HG03196 (cell line): ENCODE data around the gene PRKCH.
A peak's percentile ranks its signal among the peaks of the same experiment; 100 is the strongest.

Experiments used
- ATAC-seq: cut with Tn5 transposase; IDR thresholded peaks from one replicate; pipeline ENCODE4 v1.9.1; 2021; ENCODE audit not compliant: unreplicated experiment

PRKCH gene

DNA sequence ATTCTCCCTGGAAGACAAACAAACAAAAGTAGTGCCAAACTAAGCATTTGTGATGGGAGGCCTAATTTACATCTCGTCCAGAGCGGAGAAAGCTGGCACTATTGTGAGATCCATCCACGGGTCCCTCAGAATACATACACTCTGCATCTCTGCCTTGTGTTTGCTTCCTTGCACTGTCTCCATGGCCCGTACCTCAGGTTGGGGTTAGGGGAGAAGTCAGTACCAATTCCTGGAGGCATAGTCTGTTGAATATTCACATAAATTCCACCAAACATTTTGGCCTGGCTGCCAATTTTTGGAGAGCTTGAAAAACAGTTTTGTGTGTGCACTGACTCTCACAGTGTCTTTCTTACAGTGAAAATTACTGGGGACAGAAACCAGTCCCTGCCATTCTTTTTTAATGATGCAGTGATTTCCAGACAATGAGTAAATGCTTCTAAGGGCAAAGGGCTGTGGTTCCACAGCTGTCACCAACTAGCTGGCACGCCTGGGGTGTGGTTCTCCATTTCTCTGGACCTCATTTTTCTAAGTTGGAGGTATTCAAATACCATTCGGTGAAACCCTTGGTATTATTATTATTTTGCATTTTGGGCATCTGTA lies 254.3 kb downstream of the PRKCH start:
- no peak for ATAC-seq

DNA sequence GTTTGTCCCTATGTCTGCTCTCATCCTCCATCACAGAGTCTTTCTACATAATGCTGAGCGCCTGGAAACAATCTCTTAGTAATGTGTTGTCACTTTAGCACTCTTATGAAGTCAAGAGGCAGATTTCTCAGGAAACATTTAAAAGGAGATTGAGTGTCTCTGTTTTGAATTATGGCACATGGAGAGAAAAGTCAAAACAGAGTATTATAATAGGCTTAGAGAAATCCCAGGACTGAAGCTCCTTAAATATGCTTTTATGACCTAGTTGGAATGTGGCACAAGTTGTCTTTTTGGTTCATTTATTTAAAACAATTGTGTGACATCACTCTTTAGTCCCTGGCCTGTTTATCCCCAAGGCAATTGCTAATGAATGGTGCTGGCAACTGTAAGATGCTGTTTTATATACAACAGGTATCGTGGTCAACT lies 256.1 kb downstream of the PRKCH start:
- no peak for ATAC-seq

DNA sequence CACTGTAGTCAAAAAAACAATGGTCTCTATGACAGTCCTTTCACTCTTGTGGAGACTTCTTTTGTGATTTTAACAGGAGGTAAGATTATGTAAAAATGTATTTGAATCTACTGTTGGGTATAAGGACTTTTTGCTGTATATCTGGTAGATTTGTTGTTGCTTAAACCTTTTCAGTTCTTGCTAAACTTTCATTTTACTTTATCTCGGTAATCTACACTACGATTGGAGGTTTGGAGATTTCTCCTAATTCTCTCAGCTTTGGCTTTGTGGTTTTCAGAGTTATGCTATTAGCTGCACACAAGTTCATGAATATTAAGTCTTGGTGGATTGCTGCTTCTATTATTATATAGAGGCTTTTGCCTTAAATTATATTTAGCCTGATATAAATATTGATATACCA lies 257.4 kb downstream of the PRKCH start:
- no peak for ATAC-seq

GRCh38 chr14:61581340-61581739 lies 260.0 kb downstream of the PRKCH start:
- no peak for ATAC-seq

DNA sequence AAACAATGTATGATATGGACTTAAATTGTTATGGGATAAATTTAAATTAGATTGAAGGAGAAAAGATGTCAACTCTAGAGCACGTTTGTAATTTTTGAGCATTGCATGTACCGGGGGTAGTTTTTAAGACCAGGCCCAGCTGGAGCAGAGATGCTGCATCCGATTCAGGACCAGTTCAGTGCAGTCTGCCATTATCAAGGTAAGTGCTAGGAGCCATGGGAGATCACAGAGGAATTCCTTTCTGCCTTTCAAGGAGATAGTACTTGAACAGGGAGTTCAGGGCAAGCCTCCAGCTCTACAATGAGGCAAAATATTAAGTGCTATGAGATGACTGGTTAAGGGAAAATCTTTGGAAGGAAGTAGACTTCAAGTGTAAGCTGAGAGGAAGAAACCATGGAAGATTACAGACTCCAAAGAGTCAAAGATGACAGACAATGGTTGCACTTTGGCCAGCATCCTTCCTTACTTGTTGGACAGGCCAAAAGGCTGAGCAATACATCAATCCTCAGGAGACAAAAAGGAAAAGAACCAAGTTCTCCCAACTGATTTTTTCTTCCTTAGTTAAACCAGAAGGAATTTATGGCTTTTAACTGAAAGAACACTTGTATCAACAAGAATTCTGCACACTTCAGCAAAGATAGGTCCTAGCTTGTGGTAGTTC lies 260.7 kb downstream of the PRKCH start:
- no peak for ATAC-seq

- ATAC-seq: no peak
Measured at GRCh38 chr14:61582815-61583214, 261.4 kb downstream of the PRKCH start.

GRCh38 chr14:61584331-61584741 lies 263.0 kb downstream of the PRKCH start:
- ATAC-seq: no peak

DNA sequence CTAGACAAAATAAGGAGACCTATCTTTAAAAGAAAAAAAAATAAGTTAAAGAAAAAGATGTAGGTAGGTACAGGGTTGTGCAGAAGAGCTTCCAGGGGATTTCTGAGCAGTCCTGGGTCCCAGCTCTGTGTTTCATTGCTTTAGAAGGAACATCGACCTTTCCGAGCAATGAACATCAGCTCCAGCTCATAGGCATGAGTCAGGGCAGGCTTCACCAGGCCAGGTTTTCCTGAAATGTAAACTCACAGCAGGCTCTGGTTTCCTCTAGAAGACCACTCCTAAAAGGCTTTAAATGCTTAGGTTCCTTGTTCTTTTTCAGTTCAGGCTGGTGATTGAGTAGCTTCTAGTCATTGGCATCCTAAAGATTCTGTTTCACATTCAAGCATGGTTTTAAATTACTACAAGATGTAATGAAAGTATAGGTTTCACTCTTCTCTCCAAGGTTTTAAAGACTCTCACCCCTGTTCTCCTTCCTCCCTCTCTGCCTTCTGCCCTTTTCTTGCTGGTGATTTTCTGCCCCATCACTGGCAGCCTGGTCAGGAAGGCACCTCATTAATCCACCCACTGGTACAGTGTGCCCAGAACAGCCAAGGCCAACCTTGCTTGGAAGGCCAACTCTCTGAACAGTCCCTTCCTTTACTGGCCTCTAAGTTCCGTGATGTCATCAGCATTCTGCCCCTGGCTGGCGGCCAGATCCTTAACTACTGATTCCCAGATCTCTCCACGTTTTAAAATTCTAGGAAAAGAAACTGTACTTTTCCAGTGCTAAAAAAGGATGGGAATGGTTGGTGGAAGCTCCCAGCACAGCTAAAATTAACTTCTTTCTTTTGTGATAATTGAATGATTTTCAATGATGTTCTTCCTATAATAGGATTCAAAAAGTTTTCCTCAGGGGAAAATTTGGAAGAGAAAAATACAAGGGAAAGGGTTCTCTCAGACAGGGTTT lies 264.5 kb downstream of the PRKCH start:
- no peak for ATAC-seq

- ATAC-seq: no peak
Measured at GRCh38 chr14:61586544-61587055, 265.2 kb downstream of the PRKCH start.

- ATAC-seq: no peak
Measured at GRCh38 chr14:61587081-61587713, 265.8 kb downstream of the PRKCH start.

GRCh38 chr14:61588419-61588901 lies 267.1 kb downstream of the PRKCH start:
- ATAC-seq: no peak

GRCh38 chr14:61589691-61590581 lies 268.6 kb downstream of the PRKCH start:
- no peak for ATAC-seq

- ATAC-seq: no peak
Measured at GRCh38 chr14:61591862-61592261, 270.5 kb downstream of the PRKCH start.

DNA sequence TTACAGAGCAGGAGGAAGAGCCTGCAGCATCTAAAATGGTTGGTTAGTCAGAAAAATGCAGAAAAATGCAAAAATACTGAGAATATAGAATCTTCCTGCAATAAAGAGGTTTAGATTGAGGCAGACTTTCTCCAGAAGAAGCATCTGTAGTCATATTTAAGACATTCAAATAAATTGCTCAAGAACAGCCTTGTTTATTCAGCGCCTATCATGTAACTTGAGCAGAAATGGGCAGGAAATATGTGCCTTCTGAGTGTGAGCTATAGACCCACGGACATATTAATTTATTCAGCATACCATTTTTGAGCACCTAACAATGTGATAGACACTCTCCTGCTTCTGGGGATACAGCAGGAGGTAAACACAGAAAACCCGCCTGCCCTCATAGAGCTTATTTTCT lies 272.0 kb downstream of the PRKCH start:
- no peak for ATAC-seq

DNA sequence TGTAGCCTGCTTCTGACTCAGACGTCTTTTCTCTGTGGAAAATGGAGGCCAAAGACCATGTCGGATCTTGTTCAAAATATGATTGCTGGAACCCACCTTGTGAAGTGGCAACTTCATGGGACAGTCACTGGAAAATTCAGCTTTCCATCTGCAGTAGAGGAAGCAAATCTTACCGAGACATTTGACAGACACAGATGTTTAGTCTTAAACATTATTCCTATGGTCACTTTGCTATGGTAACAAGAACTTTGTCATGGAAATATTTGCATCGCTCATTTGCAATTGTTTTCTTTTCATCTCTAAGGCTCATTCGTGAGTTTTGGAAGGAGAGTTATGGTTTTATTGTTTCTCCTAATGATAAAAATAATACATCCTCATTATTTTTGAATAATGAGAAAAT lies 275.6 kb downstream of the PRKCH start:
- ATAC-seq: no peak

DNA sequence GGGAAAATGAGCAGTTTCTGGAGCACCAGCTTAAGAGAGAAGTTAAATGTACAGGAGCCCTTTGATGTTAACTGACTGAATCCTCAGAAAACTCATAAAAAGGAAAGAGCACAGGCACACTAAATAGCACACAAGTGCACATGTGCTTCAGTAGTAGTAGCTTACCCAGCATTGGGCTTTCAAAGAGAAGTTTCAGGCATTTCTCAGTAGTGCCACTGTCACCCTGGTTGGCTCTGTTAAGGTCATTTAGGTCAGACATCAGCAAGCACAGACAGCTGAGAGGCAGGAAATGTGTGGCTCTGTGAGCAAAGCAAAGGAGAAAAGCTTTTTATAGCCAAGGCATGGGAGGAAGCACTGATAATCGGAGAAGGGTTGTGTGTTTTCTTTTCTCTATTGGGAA lies 277.6 kb downstream of the PRKCH start:
- ATAC-seq: peak; percentile 57

DNA sequence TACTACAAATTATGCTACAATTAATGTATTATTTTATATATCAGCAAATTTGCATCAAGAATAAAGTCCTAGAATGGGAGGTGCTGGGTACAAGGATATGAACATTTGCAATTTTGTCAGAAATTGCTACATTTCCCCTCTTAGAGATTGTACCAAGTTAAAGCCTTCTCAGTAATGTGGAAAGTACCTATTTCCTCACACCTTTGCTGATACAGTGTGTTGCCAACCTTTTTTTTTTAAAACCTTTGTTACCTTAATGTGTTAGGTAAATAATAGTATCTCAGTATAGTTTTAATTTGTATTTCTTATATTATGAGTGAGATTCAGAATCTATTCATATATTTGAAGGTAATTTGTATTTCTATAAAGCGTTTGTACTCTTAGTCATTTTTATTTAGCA lies 278.6 kb downstream of the PRKCH start:
- no peak for ATAC-seq
